ENCODE data around the gene DPM2. TPM values are rescaled to one million over a fixed set of nuclear protein-coding genes. Genes with fewer than 3 reads are reported as not detected.

Gene DPM2
- total and polyA plus RNA-seq, 2 experiments from 2014 or later = 27.0 to 66.5 TPM

DNA sequence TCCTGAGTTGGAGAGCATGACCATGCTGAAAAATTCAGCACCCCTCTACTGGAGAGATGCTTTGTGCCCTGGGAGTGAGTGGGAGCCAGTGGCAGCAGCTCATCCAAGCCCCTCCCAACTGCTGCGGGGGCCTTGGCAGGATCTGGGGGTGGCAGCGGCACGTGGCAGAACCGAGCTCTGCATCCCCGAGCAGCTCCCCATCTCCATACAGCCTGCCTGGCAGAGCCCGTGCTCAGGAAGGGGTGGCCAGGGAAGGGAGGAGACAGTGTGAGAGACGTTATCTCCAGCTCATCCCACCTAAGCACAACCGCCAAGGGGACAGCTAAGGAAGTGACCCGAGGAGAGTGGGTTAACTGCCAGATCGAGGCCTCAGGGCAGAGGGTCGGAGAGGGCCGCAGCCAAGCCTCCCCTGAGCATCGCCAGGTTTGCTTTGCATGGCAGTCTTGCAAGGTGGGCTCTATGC lies 17.2 kb upstream of the DPM2 start:
- H3K79me2 ChIP-seq (ENCODE audit: insufficient read depth) = peaks cover 79% of the 10 kb centered on the region

GRCh38 chr9:127953768-127954505 lies 16.3 kb upstream of the DPM2 start:
- H3K36me3 ChIP-seq (ENCODE audit: low read depth) = no peaks in the 10 kb centered on the region
- H3K9ac ChIP-seq = no peak overlapping the region
- peaks cover 14% of the 10 kb centered on the region for H3K4me1 ChIP-seq (ENCODE audit: insufficient read depth)
- TF ChIP-seq EZH2 (IDR thresholded peaks at IDR 0.05; ENCODE audit: insufficient read depth, poor library complexity, severe bottlenecking) = no peak
- TF ChIP-seq EZH2phosphoT487 (IDR thresholded peaks at IDR 0.05; ENCODE audit: insufficient read depth, low read depth) = no peak
- no peaks in the 10 kb centered on the region for H3K9me3 ChIP-seq (ENCODE audit: low read depth)
- no peaks in the 10 kb centered on the region for H3F3A ChIP-seq (ENCODE audit: insufficient read depth)
- no peak overlapping the region for H3K4me3 ChIP-seq
- DNase-seq = no peak
- in situ Hi-C loops (cut with MboI) = no loop called here
- 92 to 94% methylated on average over 17 of the region's 17 CpGs for WGBS, 2 experiments (ENCODE audit: low coverage in 1 of 2, low lambda C conversion rate in 2 of 2, missing lambda C conversion rate in 2 of 2)
- no peak overlapping the region for H2AFZ ChIP-seq
- no peak overlapping the region for H3K4me2 ChIP-seq (ENCODE audit: unreplicated experiment)
- no peak overlapping the region for H3K27ac ChIP-seq
- H3K9me2 ChIP-seq (ENCODE audit: insufficient read depth) = no peaks in the 10 kb centered on the region
- no peaks in the 10 kb centered on the region for H3K27me3 ChIP-seq (replicated peaks; ENCODE audit: insufficient read depth)
- peaks cover 71% of the 10 kb centered on the region for H3K79me2 ChIP-seq (ENCODE audit: insufficient read depth)
- no peaks in the 10 kb centered on the region; the same call in 1 of the 2 replicates for H4K20me1 ChIP-seq (ENCODE audit: insufficient read depth)

More for the DNA sequence above, 17.2 kb upstream of the DPM2 start:
- H3K9me2 ChIP-seq (ENCODE audit: insufficient read depth) = no peaks in the 10 kb centered on the region
- H3K4me2 ChIP-seq (ENCODE audit: unreplicated experiment) = no peak overlapping the region
- H3K4me3 ChIP-seq = no peak overlapping the region
- in situ Hi-C loops (cut with MboI) = no loop called here
- no peaks in the 10 kb centered on the region for H3K36me3 ChIP-seq (ENCODE audit: low read depth)
- no peaks in the 10 kb centered on the region for H3K27me3 ChIP-seq (replicated peaks; ENCODE audit: insufficient read depth)
- TF ChIP-seq EZH2phosphoT487 (IDR thresholded peaks at IDR 0.05; ENCODE audit: insufficient read depth, low read depth) = no peak
- peaks cover 14% of the 10 kb centered on the region for H3K4me1 ChIP-seq (ENCODE audit: insufficient read depth)
- WGBS, 2 experiments (ENCODE audit: low coverage in 1 of 2, low lambda C conversion rate in 2 of 2, missing lambda C conversion rate in 2 of 2) = 35 to 53% methylated on average over 13 of the region's 13 CpGs
- no peaks in the 10 kb centered on the region for H3K9me3 ChIP-seq (ENCODE audit: low read depth)
- H3K27ac ChIP-seq = no peak overlapping the region
- no peak overlapping the region for H3K9ac ChIP-seq
- no peaks in the 10 kb centered on the region for H3F3A ChIP-seq (ENCODE audit: insufficient read depth)
- H4K20me1 ChIP-seq (ENCODE audit: insufficient read depth) = no peaks in the 10 kb centered on the region; the same call in 1 of the 2 replicates
- no peak for DNase-seq
- no peak overlapping the region for H2AFZ ChIP-seq

DNA sequence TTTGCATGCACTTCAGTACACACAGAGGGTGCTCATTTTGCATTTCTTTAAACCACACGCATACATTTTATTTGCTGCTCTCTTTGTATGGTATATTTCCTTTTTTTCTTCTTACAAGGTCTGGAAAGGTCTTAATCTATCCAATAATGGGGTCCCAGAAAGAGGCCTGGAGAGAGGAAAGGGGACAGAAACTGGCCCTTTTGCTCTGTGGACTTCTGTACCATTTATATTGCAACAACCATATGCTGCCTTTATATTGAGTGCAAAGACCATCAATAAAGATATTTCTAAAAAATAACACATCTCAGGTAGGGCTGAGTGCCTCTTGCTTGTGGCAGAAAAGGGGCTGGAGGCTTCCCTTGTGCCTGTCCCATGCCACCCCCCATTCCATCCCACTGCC lies 15.5 kb upstream of the DPM2 start:
- Histone ChIP-seq H3K9ac (no peak overlapping the region), H3K36me3 (ENCODE audit: low read depth) (no peaks in the 10 kb centered on the region), H4K20me1 (ENCODE audit: insufficient read depth) (no peaks in the 10 kb centered on the region), H3K9me3 (ENCODE audit: low read depth) (no peaks in the 10 kb centered on the region), H3K79me2 (ENCODE audit: insufficient read depth) (peaks cover 63% of the 10 kb centered on the region), H3K27ac (no peak overlapping the region), H3K4me2 (ENCODE audit: unreplicated experiment) (no peak overlapping the region), H3K4me1 (ENCODE audit: insufficient read depth) (peaks cover 14% of the 10 kb centered on the region), H3K4me3 (no peak overlapping the region), H3F3A (ENCODE audit: insufficient read depth) (no peaks in the 10 kb centered on the region), H2AFZ (no peak overlapping the region), H3K27me3 (replicated peaks; ENCODE audit: insufficient read depth) (no peaks in the 10 kb centered on the region), H3K9me2 (ENCODE audit: insufficient read depth) (no peaks in the 10 kb centered on the region)
- no peak for TF ChIP-seq EZH2phosphoT487 (IDR thresholded peaks at IDR 0.05; ENCODE audit: insufficient read depth, low read depth)
- 53 to 58% methylated on average over 1 of the region's 1 CpG for WGBS, 2 experiments (ENCODE audit: low coverage in 1 of 2, low lambda C conversion rate in 2 of 2, missing lambda C conversion rate in 2 of 2)
- DNase-seq = no peak
- in situ Hi-C loops (cut with MboI) = no loop called here

- no peaks in the 10 kb centered on the region for H3K36me3 ChIP-seq (ENCODE audit: low read depth)
- H3K9me3 ChIP-seq (ENCODE audit: low read depth) = no peaks in the 10 kb centered on the region
- H3K79me2 ChIP-seq (ENCODE audit: insufficient read depth) = peaks cover 39% of the 10 kb centered on the region
- H3K27ac ChIP-seq = no peak overlapping the region
- DNase-seq = no peak
- TF ChIP-seq EZH2phosphoT487 (IDR thresholded peaks at IDR 0.05; ENCODE audit: insufficient read depth, low read depth) (no peak), EZH2 (IDR thresholded peaks at IDR 0.05; ENCODE audit: insufficient read depth, poor library complexity, severe bottlenecking) (no peak)
- no peaks in the 10 kb centered on the region for H3K9me2 ChIP-seq (ENCODE audit: insufficient read depth)
- H2AFZ ChIP-seq = no peak overlapping the region
- H4K20me1 ChIP-seq (ENCODE audit: insufficient read depth) = no peaks in the 10 kb centered on the region
- H3K9ac ChIP-seq = no peak overlapping the region
- H3K27me3 ChIP-seq (replicated peaks; ENCODE audit: insufficient read depth) = no peaks in the 10 kb centered on the region
- WGBS, 2 experiments (ENCODE audit: low coverage in 1 of 2, low lambda C conversion rate in 2 of 2, missing lambda C conversion rate in 2 of 2) = 71% methylated on average over 20 to 21 of the region's 21 CpGs
- H3F3A ChIP-seq (ENCODE audit: insufficient read depth) = no peaks in the 10 kb centered on the region
- H3K4me3 ChIP-seq = no peak overlapping the region
- peaks cover 13% of the 10 kb centered on the region for H3K4me1 ChIP-seq (ENCODE audit: insufficient read depth)
- no peak overlapping the region for H3K4me2 ChIP-seq (ENCODE audit: unreplicated experiment)
- in situ Hi-C loops (cut with MboI) = no loop called here
Observed at GRCh38 chr9:127950513-127951289, 13.0 kb upstream of the DPM2 start.
